B cell (primary cell): Measurements from ENCODE around the gene NACC1. TPM values are rescaled to one million over a fixed set of nuclear protein-coding genes. Genes with fewer than 3 reads are reported as not detected.

Experiments used
- ATAC-seq: fragments of 200-7000 bp; cut with Tn5 transposase; one replicate; pipeline ENCODE4 v1.10.0; 2021; ENCODE audit warnings: low read depth, mild to moderate bottlenecking, moderate number of reproducible peaks, moderate library complexity
- CTCF ChIA-PET: fragments of 350-600 bp; sonication (Branson Sonifier 250); formaldehyde crosslinking; loops from one replicate; lab custom pipeline; 2021; ENCODE audit warnings: antibody characterized with exemption, inconsistent platforms; lab: Charles Lee
- POLR2A ChIA-PET: fragments of 350-600 bp; sonication (Branson Sonifier 250); formaldehyde crosslinking; loops from one replicate; lab custom pipeline; 2021; ENCODE audit warnings: antibody characterized with exemption; lab: Charles Lee
- DNase-seq: peaks from one replicate; pipeline ENCODE4 v3.0.0; 2013
- H2AFZ ChIP-seq: 2 replicates; pipeline ENCODE4 v1.6.1; 2012; ENCODE audit warnings: mild to moderate bottlenecking, low read depth, low read length; ENCODE audit not compliant: insufficient read depth, poor library complexity, severe bottlenecking
- H3K27ac ChIP-seq, 2 donors: 1 replicate in 1 of 2; 2 replicates in 1 of 2; pipeline ENCODE4 v1.5.1; 2012 to 2013; ENCODE audit warnings: low read length in 2 of 2, mild to moderate bottlenecking in 2 of 2, moderate library complexity in 1 of 2
- H3K27me3 ChIP-seq, 4 experiments: fragments of 200-600 bp in 1 of 4; sonication (generic) in 1 of 4; replicated peaks in 1 of 4; 1 replicate in 2 of 4; 2 replicates in 2 of 4; pipeline versions ENCODE4 v1.6.1 to v1.7.0; 2013 to 2016; ENCODE audit warnings: low read length in 3 of 4, mild to moderate bottlenecking in 2 of 4, mixed read lengths in 1 of 4, moderate library complexity in 1 of 4; ENCODE audit not compliant: insufficient read depth in 4 of 4, control insufficient read depth in 3 of 4; ENCODE audit errors: control extremely low read depth in 1 of 4
- H3K36me3 ChIP-seq, 2 experiments: replicated peaks in 1 of 2; 1 replicate in 1 of 2; 2 replicates in 1 of 2; pipeline versions ENCODE4 v1.6.1 to v1.7.1; 2013; ENCODE audit warnings: low read length in 1 of 2; ENCODE audit not compliant: insufficient read depth in 2 of 2, control insufficient read depth in 1 of 2; ENCODE audit errors: control extremely low read depth in 1 of 2, extremely low read depth in 1 of 2
- H3K4me1 ChIP-seq, 2 donors: fragments of 200-600 bp in 1 of 2; sonication (generic) in 1 of 2; 1 replicate in 1 of 2; 2 replicates in 1 of 2; pipeline versions ENCODE4 v1.5.1 to v1.6.1; 2013 to 2017; ENCODE audit warnings: low read length in 2 of 2; ENCODE audit not compliant: control insufficient read depth in 2 of 2, insufficient read depth in 2 of 2
- H3K4me2 ChIP-seq: replicated peaks from 2 replicates; pipeline ENCODE3; 2012; ENCODE audit warnings: mild to moderate bottlenecking, low read depth, low read length; ENCODE audit not compliant: poor library complexity, severe bottlenecking
- H3K4me3 ChIP-seq, 5 experiments: fragments of 200-600 bp in 1 of 5; sonication (generic) in 1 of 5; 1 replicate in 3 of 5; 2 replicates in 2 of 5; pipeline versions ENCODE4 v1.5.1 to v1.7.0; 2011 to 2016; ENCODE audit warnings: low read length in 4 of 5, mild to moderate bottlenecking in 4 of 5, low read depth in 2 of 5, control low read depth in 1 of 5, moderate library complexity in 1 of 5; ENCODE audit not compliant: insufficient read depth in 1 of 5; ENCODE audit errors: control extremely low read depth in 1 of 5, extremely low read depth in 1 of 5
- H3K79me2 ChIP-seq: fragments of 200-600 bp; sonication (generic); one replicate; pipeline ENCODE4 v1.6.0; 2016; ENCODE audit warnings: low read length; ENCODE audit not compliant: control insufficient read depth, insufficient read depth
- H3K9ac ChIP-seq: fragments of 200-600 bp; sonication (generic); 2 replicates; pipeline ENCODE4 v1.6.1; 2017; ENCODE audit warnings: mild to moderate bottlenecking, low read length, moderate library complexity
- H3K9me3 ChIP-seq, 3 donors: one replicate each; pipeline versions ENCODE4 v1.6.1 to v1.7.1; 2013; ENCODE audit warnings: low read length in 2 of 3; ENCODE audit not compliant: control insufficient read depth in 2 of 3, insufficient read depth in 1 of 3; ENCODE audit errors: control extremely low read depth in 1 of 3
- H4K20me1 ChIP-seq: 2 replicates; pipeline ENCODE4 v1.6.0; 2012; ENCODE audit warnings: mild to moderate bottlenecking, low read length; ENCODE audit not compliant: insufficient read depth, control insufficient read depth, poor library complexity, severe bottlenecking
- H3K27ac Mint-ChIP-seq: one replicate; pipeline ENCODE4 v1.8.0; 2021; ENCODE audit warnings: mixed read lengths
- H3K27me3 Mint-ChIP-seq: one replicate; pipeline ENCODE4 v1.8.0; 2021; ENCODE audit warnings: mixed read lengths
- H3K4me1 Mint-ChIP-seq: one replicate; pipeline ENCODE4 v1.8.0; 2021; ENCODE audit warnings: mixed read lengths
- H3K4me3 Mint-ChIP-seq: one replicate; pipeline ENCODE4 v1.8.0; 2021; ENCODE audit warnings: mixed read lengths
- H3K9me3 Mint-ChIP-seq: one replicate; pipeline ENCODE4 v1.8.0; 2022; ENCODE audit warnings: mixed read lengths; ENCODE audit not compliant: insufficient read depth
- EZH2 ChIP-seq: IDR thresholded peaks from 2 replicates; pipeline ENCODE4 v1.6.1; 2012; ENCODE audit warnings: borderline replicate concordance, low read depth, mild to moderate bottlenecking, moderate library complexity, low read length; ENCODE audit not compliant: insufficient read depth, poor library complexity, severe bottlenecking
- WGBS: methylation state at CpG from one replicate; pipeline ENCODE4 v1.1.5; 2013; ENCODE audit warnings: missing lambda C conversion rate; ENCODE audit not compliant: insufficient coverage; 5-methylcytosine and 5-hydroxymethylcytosine counted together
- intact Hi-C: fragments of 100-400 bp; cut with micrococcal nuclease; formaldehyde crosslinking; loops from one replicate; pipeline ENCODE4 v1.10.0; 2022
- polyA plus RNA-seq: library from polyadenylated mRNA; depleted of rRNA; stranded (reverse); fragments of >200 nt; gene quantifications from 2 replicates; pipeline ENCODE4 v1.2.3, GENCODE V29; 2012
- total RNA-seq, 2 donors: library from RNA; stranded (reverse); fragments of 120-200 nt in 1 of 2; gene quantifications; 1 replicate in 1 of 2; 2 replicates in 1 of 2; pipeline versions ENCODE4 v1.2.3 to v1.2.4, GENCODE V29; 2013 to 2022
- TF ChIP-seq, protein P1 (sequence below): fragments of 200-600 bp; IDR thresholded peaks from one replicate; pipeline ENCODE4 v1.8.0; 2022; ENCODE audit warnings: antibody characterized with exemption, mild to moderate bottlenecking

Gene NACC1
- total and polyA plus RNA-seq, 2 donors (not counting 1 experiment from before 2014, with no cell fraction given), result 25.9 to 27.5 TPM

DNA sequence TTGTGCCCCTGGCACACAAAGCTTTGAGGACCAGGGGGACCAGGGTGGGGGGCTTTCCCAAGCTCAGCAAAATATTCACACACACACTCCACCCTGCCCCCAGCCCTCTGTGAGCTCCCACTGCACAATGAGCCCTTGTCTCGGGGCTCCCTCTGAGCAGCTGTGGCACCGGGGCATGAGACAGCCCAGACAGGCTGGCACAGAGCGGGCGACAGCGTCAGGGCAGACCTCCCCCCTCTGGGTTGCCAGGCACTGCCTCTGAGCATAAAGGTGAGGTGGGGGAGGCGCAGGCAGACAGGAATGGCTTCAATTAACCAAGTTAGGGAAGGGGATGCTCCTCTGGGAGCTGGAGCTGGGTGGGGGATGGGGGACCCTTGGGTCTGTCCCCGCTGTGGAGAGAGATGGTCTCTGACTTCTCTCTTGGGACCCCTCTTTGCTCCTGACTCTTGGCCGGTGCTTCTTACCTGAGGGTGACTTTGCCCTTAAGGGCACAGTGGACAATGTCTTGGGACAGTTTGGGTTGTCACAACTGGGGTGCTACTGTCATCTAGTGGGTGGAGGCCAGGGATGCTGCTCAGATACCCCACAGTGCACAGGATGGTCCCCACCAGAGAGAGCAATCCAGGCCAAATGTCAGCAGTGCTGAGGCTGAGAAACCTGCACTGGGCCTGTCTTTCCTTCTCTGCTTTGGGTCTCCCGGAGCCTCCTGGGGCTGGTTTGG lies 45.7 kb upstream of the NACC1 start:
- ChIA-PET CTCF (interaction anchor here (0.5 to 1.6 kb wide), 3 partner anchors 14 to 205 kb away, joined by 3 to 4 read pairs (median 4); no protein-coding TSS in a partner anchor), POLR2A (no interaction called here)
- H4K20me1 ChIP-seq, result no peaks in the 10 kb centered on the region
- no peak overlapping the region for H3K4me2 ChIP-seq
- TF ChIP-seq, protein P1, sequence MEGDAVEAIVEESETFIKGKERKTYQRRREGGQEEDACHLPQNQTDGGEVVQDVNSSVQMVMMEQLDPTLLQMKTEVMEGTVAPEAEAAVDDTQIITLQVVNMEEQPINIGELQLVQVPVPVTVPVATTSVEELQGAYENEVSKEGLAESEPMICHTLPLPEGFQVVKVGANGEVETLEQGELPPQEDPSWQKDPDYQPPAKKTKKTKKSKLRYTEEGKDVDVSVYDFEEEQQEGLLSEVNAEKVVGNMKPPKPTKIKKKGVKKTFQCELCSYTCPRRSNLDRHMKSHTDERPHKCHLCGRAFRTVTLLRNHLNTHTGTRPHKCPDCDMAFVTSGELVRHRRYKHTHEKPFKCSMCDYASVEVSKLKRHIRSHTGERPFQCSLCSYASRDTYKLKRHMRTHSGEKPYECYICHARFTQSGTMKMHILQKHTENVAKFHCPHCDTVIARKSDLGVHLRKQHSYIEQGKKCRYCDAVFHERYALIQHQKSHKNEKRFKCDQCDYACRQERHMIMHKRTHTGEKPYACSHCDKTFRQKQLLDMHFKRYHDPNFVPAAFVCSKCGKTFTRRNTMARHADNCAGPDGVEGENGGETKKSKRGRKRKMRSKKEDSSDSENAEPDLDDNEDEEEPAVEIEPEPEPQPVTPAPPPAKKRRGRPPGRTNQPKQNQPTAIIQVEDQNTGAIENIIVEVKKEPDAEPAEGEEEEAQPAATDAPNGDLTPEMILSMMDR, result no peak
- no peak for TF ChIP-seq EZH2
- DNase-seq, result no peak
- H3K4me1 ChIP-seq, result no peaks in the 10 kb centered on the region
- WGBS, result 80% methylated on average over 9 of the region's 9 CpGs
- H3K27ac Mint-ChIP-seq, result no peak overlapping the region
- H3K27me3 Mint-ChIP-seq, result peaks cover 12% of the 10 kb centered on the region
- no peak overlapping the region for H3K4me3 ChIP-seq
- H3K27me3 ChIP-seq, result no peaks in the 10 kb centered on the region
- H3K27ac ChIP-seq, result no peak overlapping the region
- ATAC-seq, result no peak
- H3K9me3 ChIP-seq, result no peaks in the 10 kb centered on the region
- H3K79me2 ChIP-seq, result no peaks in the 10 kb centered on the region
- no peak overlapping the region for H3K9ac ChIP-seq
- H3K4me3 Mint-ChIP-seq, result no peak overlapping the region
- intact Hi-C loops, result no loop called here
- no peaks in the 10 kb centered on the region for H3K36me3 ChIP-seq
- H3K4me1 Mint-ChIP-seq, result no peaks in the 10 kb centered on the region
- H3K9me3 Mint-ChIP-seq, result no peaks in the 10 kb centered on the region
- H2AFZ ChIP-seq, result no peak overlapping the region

DNA sequence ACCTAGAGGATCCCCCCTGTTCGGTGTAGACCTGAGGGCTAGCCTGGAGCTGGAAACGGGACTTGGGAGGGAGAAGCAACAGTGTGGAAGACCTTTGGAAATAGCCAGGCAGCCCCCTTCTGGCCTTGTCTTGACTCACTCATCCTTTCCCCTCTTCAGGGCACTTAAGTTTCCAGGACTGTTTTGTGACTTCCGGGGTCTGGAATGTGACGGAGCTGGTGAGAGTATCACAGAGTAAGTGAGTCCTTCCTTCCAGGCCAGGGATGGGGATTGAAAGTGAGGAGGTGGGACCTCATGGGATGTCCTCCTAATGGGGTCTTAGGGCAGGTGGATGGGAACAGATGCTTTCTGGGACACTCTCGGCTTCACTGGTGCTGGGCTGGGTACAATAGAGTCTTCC lies 44.8 kb upstream of the NACC1 start:
- Histone ChIP-seq H3K79me2 (no peaks in the 10 kb centered on the region), H4K20me1 (no peaks in the 10 kb centered on the region), H3K9ac (no peak overlapping the region), H3K4me1 (no peaks in the 10 kb centered on the region), H3K4me2 (no peak overlapping the region), H3K27ac (no peak overlapping the region), H3K9me3 (no peaks in the 10 kb centered on the region), H3K36me3 (no peaks in the 10 kb centered on the region), H3K4me3 (no peak overlapping the region), H2AFZ (no peak overlapping the region), H3K27me3 (no peaks in the 10 kb centered on the region)
- no peak for DNase-seq
- ATAC-seq, result no peak
- Mint-ChIP-seq H3K4me1 (no peaks in the 10 kb centered on the region), H3K9me3 (no peaks in the 10 kb centered on the region), H3K27ac (no peak overlapping the region), H3K4me3 (no peak overlapping the region), H3K27me3 (peaks cover 12% of the 10 kb centered on the region)
- TF ChIP-seq, protein P1, result no peak
- TF ChIP-seq EZH2, result no peak
- intact Hi-C loops, result no loop called here
- ChIA-PET CTCF (interaction anchor here (0.6 to 1.6 kb wide), 4 partner anchors 12 to 998 kb away, joined by 3 to 7 read pairs (median 4); no protein-coding TSS in a partner anchor), POLR2A (no interaction called here)
- 87% methylated on average over 3 of the region's 5 CpGs for WGBS
